ENCODE results near the gene STAU1.

- no peak for TF ChIP-seq POLR2A (IDR thresholded peaks at IDR 0.05)
- TF ChIP-seq CTCF (IDR thresholded peaks at IDR 0.05), result no peak
Observed at GRCh38 chr20:49228676-49229075, 40.5 kb upstream of the STAU1 start.

All from ovary (tissue), 3 donors.